Testis (tissue), 3 donors: Measurements from ENCODE around the gene ZNF641. TPM values are rescaled to one million over a fixed set of nuclear protein-coding genes. Genes with fewer than 3 reads are reported as not detected.
"Not testable (repeated sequence)": the region's sequence is repeated elsewhere in the genome, so short reads cannot be mapped to it uniquely, and the experiment has no call there.

Experiments used
- DNase-seq: peaks from one replicate; pipeline ENCODE4 v3.0.0-alpha.2; 2019
- H3K27ac ChIP-seq, 2 donors: fragments of 200-600 bp; sonication (generic); one replicate each; pipeline ENCODE4 v1.5.1; 2019
- H3K27me3 ChIP-seq: fragments of 200-600 bp; sonication (generic); one replicate; pipeline ENCODE4 v1.5.1; 2019
- H3K36me3 ChIP-seq: fragments of 200-600 bp; sonication (generic); one replicate; pipeline ENCODE4 v1.5.1; 2017; ENCODE audit warnings: low read depth; ENCODE audit errors: missing control alignments
- H3K4me1 ChIP-seq: fragments of 200-600 bp; sonication (generic); one replicate; pipeline ENCODE4 v1.5.1; 2019
- H3K4me3 ChIP-seq, 2 donors: fragments of 200-600 bp; sonication (generic); one replicate each; pipeline ENCODE4 v1.5.1; 2017 to 2019
- H3K9me3 ChIP-seq: fragments of 200-600 bp; sonication (generic); one replicate; pipeline ENCODE4 v1.5.1; 2017
- CTCF ChIP-seq, 3 experiments: fragments of 450-650 bp in 2 of 3; fragments of 200-600 bp in 1 of 3; sonication (generic) in 1 of 3; IDR thresholded peaks; one replicate each; pipeline ENCODE4 v1.5.1; 2016 to 2019; ENCODE audit warnings: antibody characterized with exemption in 3 of 3, mild to moderate bottlenecking in 2 of 3, moderate library complexity in 1 of 3
- POLR2A ChIP-seq: fragments of 450-650 bp; IDR thresholded peaks from one replicate; pipeline ENCODE4 v1.6.1; 2017; ENCODE audit warnings: antibody characterized with exemption, mild to moderate bottlenecking, moderate library complexity
- WGBS, 2 donors: methylation state at CpG; one replicate each; pipeline ENCODE4 v1.1.5; 2018; 5-methylcytosine and 5-hydroxymethylcytosine counted together
- intact Hi-C: fragments of 100-400 bp; cut with DNase I; formaldehyde crosslinking; loops from one replicate; pipeline ENCODE4 v1.15.1; 2023; ENCODE audit warnings: low total_unique reads
- polyA plus RNA-seq: library from polyadenylated mRNA; stranded (reverse); fragments of 350-450 nt; fragmentation: Illumina TruSeq; extraction: RNeasy Lipid Tissue Mini Kit (QIAGEN cat#74804); gene quantifications from one replicate; pipeline ENCODE4 v1.2.3, GENCODE V29; 2014; ENCODE audit warnings: low read depth, low replicate concordance; ENCODE audit not compliant: insufficient read depth
- total RNA-seq, 2 donors: library from RNA; depleted of rRNA; stranded (reverse); fragments of >200 nt; gene quantifications; one replicate each; pipeline ENCODE4 v1.2.3, GENCODE V29; 2016

ZNF641 gene
- total and polyA plus RNA-seq, 3 donors from 2014 or later, result 27.2 to 53.3 (median 40.1) TPM

GRCh38 chr12:48339442-48340117, 11.1 kb downstream of the ZNF641 start:
- no peak overlapping the region for H3K27ac ChIP-seq
- WGBS, 2 donors, result 80 to 87% methylated on average over 3 of the region's 3 CpGs
- no peaks in the 10 kb centered on the region for H3K4me1 ChIP-seq
- TF ChIP-seq CTCF (IDR thresholded peaks at IDR 0.05) (no peak), POLR2A (no peak)
- no peak overlapping the region for H3K4me3 ChIP-seq
- H3K9me3 ChIP-seq, result no peaks in the 10 kb centered on the region
- no peak for DNase-seq
- H3K27me3 ChIP-seq, result no peaks in the 10 kb centered on the region
- H3K36me3 ChIP-seq, result no peaks in the 10 kb centered on the region
- intact Hi-C loops, result no loop called here

- no peak overlapping the region for H3K27ac ChIP-seq
- H3K4me1 ChIP-seq, result no peaks in the 10 kb centered on the region
- H3K4me3 ChIP-seq, result no peak overlapping the region
- no peak for DNase-seq
- H3K36me3 ChIP-seq, result no peaks in the 10 kb centered on the region
- intact Hi-C loops, result no loop called here
- no peaks in the 10 kb centered on the region for H3K27me3 ChIP-seq
- WGBS, 2 donors, result 67 to 82% methylated on average over 4 of the region's 4 CpGs
- TF ChIP-seq POLR2A, result no peak
- no peak for TF ChIP-seq CTCF (IDR thresholded peaks at IDR 0.05)
- no peaks in the 10 kb centered on the region for H3K9me3 ChIP-seq
These were observed 14.2 kb downstream of the ZNF641 start for GRCh38 chr12:48336564-48336963.

- Histone ChIP-seq H3K27ac (no peak overlapping the region), H3K4me3 (no peak overlapping the region), H3K4me1 (no peaks in the 10 kb centered on the region), H3K27me3 (no peaks in the 10 kb centered on the region), H3K9me3 (no peaks in the 10 kb centered on the region), H3K36me3 (no peaks in the 10 kb centered on the region)
- 76 to 79% methylated on average over 2 of the region's 2 CpGs for WGBS, 2 donors
- TF ChIP-seq CTCF (IDR thresholded peaks at IDR 0.05) (no peak), POLR2A (no peak)
- DNase-seq, result no peak
- intact Hi-C loops, result no loop called here
These were observed 14.7 kb downstream of the ZNF641 start for GRCh38 chr12:48336061-48336460.

GRCh38 chr12:48334808-48335207, 15.9 kb downstream of the ZNF641 start:
- no peak overlapping the region for H3K27ac ChIP-seq
- no peaks in the 10 kb centered on the region for H3K4me1 ChIP-seq
- DNase-seq, result no peak
- no peaks in the 10 kb centered on the region for H3K9me3 ChIP-seq
- 80 to 83% methylated on average over 5 of the region's 5 CpGs for WGBS, 2 donors
- H3K27me3 ChIP-seq, result no peaks in the 10 kb centered on the region
- no peak overlapping the region for H3K4me3 ChIP-seq
- intact Hi-C loops, result no loop called here
- TF ChIP-seq CTCF (IDR thresholded peaks at IDR 0.05) (no peak), POLR2A (no peak)
- no peaks in the 10 kb centered on the region for H3K36me3 ChIP-seq

GRCh38 chr12:48333680-48334079, 17.0 kb downstream of the ZNF641 start:
- H3K4me3 ChIP-seq, H3K27ac ChIP-seq, intact Hi-C loops, H3K36me3 ChIP-seq, DNase-seq, H3K4me1 ChIP-seq, H3K27me3 ChIP-seq, H3K9me3 ChIP-seq: not testable (repeated sequence)
- 56% methylated on average over 23 of the region's 26 CpGs; no CpG with 5 or more reads in 1 of the 2 donors for WGBS, 2 donors
